HTERT RPE-1 (cell line): ENCODE data around the gene RPS3.

Source experiments
- in situ Hi-C: fragments of 300-500 bp; cut with MboI; formaldehyde crosslinking; loops from 4 replicates; pipeline ENCODE4 v1.14.3; 2020; ENCODE audit warnings: low sequenced_read_pairs

RPS3 gene

GRCh38 chr11:75413864-75414263, 14.5 kb downstream of the RPS3 start:
- in situ Hi-C loops: no loop called here

- in situ Hi-C loops: no loop called here
Observed at GRCh38 chr11:75420224-75421034, 21.1 kb downstream of the RPS3 start.

GRCh38 chr11:75421035-75421602, 21.8 kb downstream of the RPS3 start:
- in situ Hi-C loops: no loop called here

- in situ Hi-C loops: no loop called here
Observed at GRCh38 chr11:75421902-75422247, 22.6 kb downstream of the RPS3 start.

- in situ Hi-C loops: no loop called here
Observed at GRCh38 chr11:75422248-75423231, 23.2 kb downstream of the RPS3 start.

GRCh38 chr11:75423721-75424120, 24.4 kb downstream of the RPS3 start:
- in situ Hi-C loops: no loop called here

- in situ Hi-C loops: no loop called here
Observed at GRCh38 chr11:75424396-75424795, 25.1 kb downstream of the RPS3 start.

GRCh38 chr11:75425422-75425821, 26.1 kb downstream of the RPS3 start:
- in situ Hi-C loops: loop anchor here (25.0 kb wide), 1 partner anchor 112 kb away; the partner anchor contains the start of gene GDPD5

GRCh38 chr11:75426720-75427086, 27.4 kb downstream of the RPS3 start:
- in situ Hi-C loops: loop anchor here (25.0 kb wide), 1 partner anchor 111 kb away; the partner anchor contains the start of gene GDPD5

- in situ Hi-C loops: loop anchor here (25.0 kb wide), 1 partner anchor 110 kb away; the partner anchor contains the start of gene GDPD5
Observed at GRCh38 chr11:75427181-75427580, 27.9 kb downstream of the RPS3 start.

GRCh38 chr11:75428281-75428724, 29.0 kb downstream of the RPS3 start:
- in situ Hi-C loops: loop anchor here (25.0 kb wide), 1 partner anchor 109 kb away; the partner anchor contains the start of gene GDPD5

GRCh38 chr11:75428989-75429640, 29.8 kb downstream of the RPS3 start:
- in situ Hi-C loops: loop anchor here (25.0 kb wide), 1 partner anchor 108 kb away; the partner anchor contains the start of gene GDPD5

GRCh38 chr11:75429641-75429901, 30.3 kb downstream of the RPS3 start:
- in situ Hi-C loops: loop anchor here (25.0 kb wide), 1 partner anchor 108 kb away; the partner anchor contains the start of gene GDPD5

- in situ Hi-C loops: loop anchor here (25.0 kb wide), 1 partner anchor 107 kb away; the partner anchor contains the start of gene GDPD5
Observed at GRCh38 chr11:75429902-75430713, 30.8 kb downstream of the RPS3 start.

GRCh38 chr11:75430714-75431532, 31.6 kb downstream of the RPS3 start:
- in situ Hi-C loops: loop anchor here (25.0 kb wide), 1 partner anchor 106 kb away; the partner anchor contains the start of gene GDPD5

- in situ Hi-C loops: loop anchor here (25.0 kb wide), 1 partner anchor 105 kb away; the partner anchor contains the start of gene GDPD5
Observed at GRCh38 chr11:75431533-75432525, 32.5 kb downstream of the RPS3 start.

GRCh38 chr11:75432911-75433321, 33.6 kb downstream of the RPS3 start, which contains the start of gene KLHL35:
TSS of gene KLHL35 (minus strand) at chr11:75433203. CDS start at chr11:75430629, 2,574 bp downstream.
- in situ Hi-C loops: loop anchor here (25.0 kb wide), 1 partner anchor 104 kb away; the partner anchor contains the start of gene GDPD5
